LoVo (cell line): ENCODE measurements around the gene SETMAR.
"Not testable (repeated sequence)": the region's sequence is repeated elsewhere in the genome, so short reads cannot be mapped to it uniquely, and the experiment has no call there.

ENCODE experiments used
- DNase-seq: peaks from one replicate; pipeline ENCODE4 v3.0.0-alpha.2; 2016; ENCODE audit warnings: low spot score

SETMAR gene

DNA sequence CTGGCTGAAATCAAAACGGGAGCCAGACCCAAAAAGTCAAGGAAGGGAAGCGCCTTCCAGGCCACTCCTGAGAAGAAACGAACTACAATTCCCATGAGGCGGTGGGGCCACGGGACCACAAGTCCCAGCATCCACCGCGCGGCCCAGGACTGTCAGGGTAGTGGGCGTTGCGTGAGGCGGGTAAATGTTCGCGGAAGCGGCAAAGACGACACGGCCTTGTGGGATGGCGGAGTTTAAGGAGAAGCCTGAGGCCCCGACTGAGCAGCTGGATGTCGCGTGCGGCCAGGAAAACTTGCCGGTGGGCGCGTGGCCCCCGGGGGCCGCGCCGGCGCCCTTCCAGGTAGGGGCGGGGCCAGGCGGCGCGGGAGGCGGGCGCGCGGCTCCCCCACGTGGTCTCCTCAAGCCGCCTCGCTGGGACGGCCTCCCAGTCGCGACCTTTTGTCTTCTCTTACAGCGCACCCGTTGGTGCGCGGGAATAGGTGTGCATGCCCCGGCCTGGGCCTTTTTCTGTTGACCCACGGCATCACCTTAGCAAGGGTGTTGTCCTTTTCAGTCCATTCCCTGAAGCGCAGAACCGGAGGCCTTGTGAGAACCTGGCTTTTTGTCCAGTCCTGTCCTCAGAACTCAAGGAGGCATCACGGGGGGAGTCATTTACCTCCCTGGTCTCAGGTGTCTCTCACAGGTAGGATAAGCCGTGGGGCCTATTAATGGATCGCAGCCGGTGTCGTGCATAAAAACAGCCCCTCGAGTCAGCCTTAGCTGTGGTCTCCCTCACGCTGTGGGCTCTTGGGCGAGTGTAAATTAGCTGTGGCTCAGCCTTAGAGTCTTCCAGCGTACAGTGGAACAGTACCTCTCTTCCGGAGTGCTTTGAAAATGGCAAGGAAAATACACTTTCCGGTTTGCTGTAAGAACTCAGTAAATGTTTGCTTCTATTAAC is at the start of gene SETMAR:
Gene SETMAR (plus strand): TSS at position 183 of the 937 bp plus-strand sequence. CDS start 2 bp downstream, at position 185.
- DNase-seq, result peak; percentile 80

GRCh38 chr3:4261406-4261805 is 41.8 kb upstream of the SETMAR start:
- no peak for DNase-seq

DNA sequence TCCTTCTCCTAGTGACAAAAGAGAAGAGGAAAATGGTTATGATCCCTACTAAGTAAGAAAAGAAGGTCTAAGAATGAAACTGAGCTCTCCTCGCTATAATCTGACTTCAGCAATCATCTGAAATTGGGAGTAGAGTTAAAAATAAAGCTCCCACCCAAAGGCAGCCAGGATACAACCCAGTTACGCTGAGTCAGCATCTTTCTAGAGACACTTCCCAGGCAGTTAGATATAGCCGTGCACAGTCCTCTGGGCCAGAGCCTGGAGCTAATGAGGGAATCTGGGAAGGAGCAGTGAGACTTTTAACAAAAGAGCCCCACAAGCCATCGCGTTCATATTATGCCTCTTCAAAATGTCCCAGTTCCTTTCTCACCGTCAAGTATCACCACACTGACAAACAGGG is 39.1 kb upstream of the SETMAR start:
- DNase-seq, result no peak

DNA sequence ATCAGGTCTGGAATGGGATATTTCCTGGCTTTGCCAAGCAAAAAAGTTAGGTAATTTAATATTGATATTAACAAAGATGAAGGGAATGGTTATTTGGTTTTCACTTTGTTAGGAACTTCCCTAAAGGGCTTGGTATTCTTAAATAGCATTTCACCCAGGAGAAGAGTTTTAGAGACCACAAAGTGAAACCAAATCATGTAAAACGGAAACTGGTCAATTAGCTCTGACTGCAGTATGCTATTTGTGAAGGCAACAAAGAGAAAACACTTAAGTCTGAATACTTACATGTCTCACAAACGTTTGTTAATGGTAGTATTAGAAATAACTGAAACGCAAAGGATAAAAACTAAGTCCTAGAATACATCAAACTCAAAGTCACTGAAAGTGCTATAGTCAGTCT is 32.4 kb upstream of the SETMAR start:
- DNase-seq, result no peak

DNA sequence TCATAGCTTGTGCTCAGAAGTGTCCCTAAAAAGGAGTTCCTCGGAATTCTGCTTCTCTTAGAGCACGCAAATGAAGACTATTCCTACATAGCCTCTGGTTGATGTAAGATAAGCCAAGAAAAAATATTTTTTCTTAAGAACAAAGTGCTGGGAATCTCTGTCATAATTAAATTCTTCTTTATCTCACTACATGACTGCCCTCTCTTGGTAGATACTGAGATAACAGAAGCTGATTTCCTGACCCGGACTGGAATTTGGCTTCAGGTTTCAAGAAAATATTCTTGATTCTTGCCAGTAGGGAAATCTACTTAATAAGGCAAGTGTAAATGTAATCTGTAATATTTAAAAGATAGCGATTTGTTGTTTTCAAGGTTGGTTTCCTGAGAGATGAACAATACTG is 31.3 kb upstream of the SETMAR start:
- peak; percentile 4 for DNase-seq

DNA sequence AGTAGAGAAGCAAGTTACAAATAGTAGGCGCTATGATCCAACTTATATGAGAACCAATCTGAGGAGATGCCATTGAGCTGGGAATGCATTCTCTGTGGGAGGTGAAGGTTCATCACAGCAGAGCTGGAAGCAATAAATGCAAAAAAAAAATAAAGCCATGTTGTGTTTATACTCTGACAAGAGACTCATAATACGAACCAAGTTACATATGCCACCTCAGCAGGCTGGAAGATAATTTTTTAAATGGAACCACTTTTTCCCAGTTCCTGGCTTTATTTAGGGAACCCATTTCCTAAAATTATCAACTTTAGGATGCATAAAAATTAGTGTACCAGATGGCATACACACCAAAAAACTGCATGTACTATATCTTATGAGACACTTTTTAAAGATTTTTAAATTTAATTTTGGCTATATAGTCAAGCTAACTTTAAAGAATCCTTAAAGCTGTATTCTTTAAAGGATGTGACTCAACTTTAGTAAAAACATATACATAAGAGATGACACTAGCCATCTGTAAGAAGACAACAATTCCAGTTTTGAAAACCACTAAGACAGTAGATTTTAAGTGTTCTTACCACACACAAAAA is 23.6 kb upstream of the SETMAR start:
- DNase-seq, result no peak

DNA sequence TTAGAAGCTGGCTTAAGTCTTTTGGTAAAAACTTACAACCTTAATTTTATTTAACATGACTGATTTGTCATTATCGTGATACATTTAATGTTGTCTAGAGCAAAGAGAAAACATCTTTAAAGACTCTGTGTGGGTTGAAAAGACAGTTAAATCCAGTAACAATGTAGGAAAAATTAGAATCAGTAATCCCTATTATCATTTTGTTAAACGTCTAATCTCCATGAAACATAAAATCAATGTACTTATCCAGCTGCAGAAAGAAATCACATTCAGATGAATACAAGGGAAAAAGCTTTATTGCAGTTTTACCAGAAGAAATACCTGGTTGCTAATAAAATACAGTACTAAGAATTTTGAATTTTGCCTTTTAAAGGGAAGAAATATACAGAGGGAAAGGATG is 21.2 kb upstream of the SETMAR start:
- no peak for DNase-seq

DNA sequence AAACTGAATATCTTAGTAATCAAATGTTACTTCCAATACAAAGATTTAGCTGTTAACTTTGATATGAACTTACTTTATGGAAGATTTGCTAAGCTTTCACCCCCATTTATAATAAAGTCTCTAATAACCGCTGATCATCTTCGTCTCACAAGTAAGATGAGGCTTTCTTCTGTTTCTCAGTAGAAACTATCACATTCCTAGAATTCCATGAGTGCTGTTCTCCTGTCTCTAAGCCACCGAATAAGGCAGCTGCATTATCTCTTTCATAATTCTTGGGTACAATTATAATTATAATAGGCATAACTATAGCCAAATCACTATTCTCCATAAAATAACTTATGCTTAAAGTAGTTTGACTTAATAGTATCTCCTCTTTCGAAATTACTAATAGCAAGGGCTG is 18.3 kb upstream of the SETMAR start:
- no peak for DNase-seq

DNA sequence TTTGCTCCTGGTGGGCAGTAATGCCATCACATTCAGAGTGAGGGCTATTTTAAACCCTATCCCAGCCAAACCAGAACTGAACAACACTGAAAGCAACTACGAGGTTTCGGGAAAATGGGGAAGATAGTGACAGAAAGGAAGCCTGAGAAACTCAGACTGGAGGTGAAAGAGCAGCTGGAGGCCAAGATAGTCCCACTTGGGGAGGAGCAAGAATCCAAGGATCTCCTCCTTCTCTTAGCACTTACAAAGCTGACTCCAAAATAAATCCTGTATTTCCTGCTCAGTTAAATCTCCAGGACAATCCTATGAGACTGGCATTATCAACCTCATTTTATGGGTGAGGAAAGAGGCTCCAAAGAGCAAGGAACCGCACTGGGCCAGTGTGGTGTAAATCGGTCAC is 14.1 kb upstream of the SETMAR start:
- DNase-seq, result no peak

- peak; percentile 54 for DNase-seq
These were observed 12.8 kb upstream of the SETMAR start for GRCh38 chr3:4290272-4290893.

DNA sequence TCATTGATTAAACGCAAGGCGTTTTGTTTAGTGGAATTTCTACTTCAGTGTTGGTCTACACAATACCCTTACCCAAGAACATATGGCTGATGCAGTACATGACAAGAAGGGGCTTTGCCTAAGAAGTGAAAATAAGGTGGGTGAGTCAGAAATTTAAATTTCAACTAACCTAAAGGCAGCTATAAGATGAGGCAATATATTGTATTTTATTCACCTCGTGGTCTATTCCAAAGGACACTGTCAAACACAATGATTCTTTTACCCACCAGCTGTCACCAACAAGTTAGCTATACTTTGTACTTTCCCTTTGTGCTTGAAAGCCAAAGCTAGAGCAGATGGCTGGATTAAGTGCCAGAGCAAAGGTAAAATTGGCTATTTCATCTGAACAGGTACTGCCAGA is 10.9 kb upstream of the SETMAR start:
- no peak for DNase-seq

DNA sequence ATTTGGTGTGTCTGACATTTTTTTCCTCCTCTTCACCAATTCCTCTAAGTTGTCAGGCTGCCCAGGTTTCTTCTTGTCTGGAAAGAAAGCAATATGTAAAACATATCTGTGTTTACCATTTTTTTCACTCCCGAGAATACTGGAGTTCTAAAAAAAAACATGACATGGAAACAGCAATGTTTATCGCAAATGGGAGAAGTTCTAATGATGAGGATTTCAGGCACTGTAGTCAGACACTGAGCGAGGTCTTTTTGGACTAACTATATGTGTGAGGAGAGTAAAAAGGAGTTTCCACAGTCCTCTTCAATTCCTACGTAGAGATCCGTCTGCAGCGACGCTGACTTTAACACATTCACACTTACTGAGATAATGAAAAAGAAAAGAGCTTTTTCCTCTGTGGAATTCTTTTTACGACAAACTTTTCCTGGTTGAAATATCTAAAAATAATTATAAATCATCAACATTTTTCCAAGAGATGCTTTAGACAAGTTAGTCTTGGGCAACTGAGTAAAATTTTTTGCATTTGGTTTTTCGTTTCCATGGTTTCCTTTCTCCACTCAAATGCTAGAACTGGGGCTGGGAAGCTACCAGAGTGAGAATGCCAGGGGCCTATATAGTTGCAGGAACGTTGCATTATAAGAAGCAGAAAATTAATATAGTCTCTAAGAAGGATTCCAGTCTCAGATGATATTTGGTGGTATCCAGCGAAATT is 8.4 kb upstream of the SETMAR start:
- DNase-seq, result no peak

DNA sequence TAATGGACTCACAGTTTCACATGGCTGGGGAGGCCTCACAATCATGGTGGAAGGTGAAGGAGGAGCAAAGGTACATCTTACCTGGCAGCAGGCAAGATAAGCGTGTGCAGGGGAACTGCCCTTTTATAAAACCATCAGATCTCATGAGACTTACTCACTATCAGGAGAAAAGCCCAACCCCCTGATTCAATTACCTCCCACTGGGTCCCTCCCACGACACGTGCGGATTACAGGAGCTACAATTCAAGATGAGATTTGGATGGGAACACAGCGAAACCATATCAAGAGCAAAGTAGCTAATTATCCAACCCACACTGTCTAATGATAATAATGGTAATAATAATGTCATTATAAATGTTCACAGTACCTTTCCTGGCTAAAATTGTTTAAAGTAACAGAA is 6.7 kb upstream of the SETMAR start:
- DNase-seq, result not testable (repeated sequence)

- no peak for DNase-seq
These were observed 5.7 kb upstream of the SETMAR start for GRCh38 chr3:4297486-4297885.

- no peak for DNase-seq
These were observed 422 bp upstream of the SETMAR start for GRCh38 chr3:4302747-4303146.

DNA sequence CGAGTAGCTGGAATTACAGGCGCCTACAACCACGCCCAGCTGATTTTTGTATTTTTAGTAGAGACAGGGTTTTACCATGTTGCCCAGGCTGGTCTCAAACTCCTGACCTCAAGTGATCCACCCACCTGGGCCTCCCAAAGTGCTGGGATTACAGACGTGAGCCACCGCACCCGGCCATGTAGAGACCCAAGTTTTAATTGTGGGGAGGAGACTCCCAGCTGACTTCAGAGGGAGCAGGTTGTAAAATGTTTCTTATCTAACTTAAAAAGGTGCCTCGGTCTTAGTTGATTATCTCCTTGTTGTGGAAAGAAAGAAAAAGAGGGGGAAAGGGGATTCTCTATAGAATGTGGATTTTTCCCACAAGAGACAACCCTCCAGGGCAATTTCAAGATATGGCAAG is 2.0 kb downstream of the SETMAR start:
- not testable (repeated sequence) for DNase-seq

GRCh38 chr3:4306091-4306490 is 2.9 kb downstream of the SETMAR start:
- DNase-seq, result no peak

- DNase-seq, result no peak
These were observed 3.7 kb downstream of the SETMAR start for GRCh38 chr3:4306860-4307259.

GRCh38 chr3:4309491-4310128 is 6.4 kb downstream of the SETMAR start:
- no peak for DNase-seq

- DNase-seq, result no peak
These were observed 7.8 kb downstream of the SETMAR start for GRCh38 chr3:4310971-4311370.

DNA sequence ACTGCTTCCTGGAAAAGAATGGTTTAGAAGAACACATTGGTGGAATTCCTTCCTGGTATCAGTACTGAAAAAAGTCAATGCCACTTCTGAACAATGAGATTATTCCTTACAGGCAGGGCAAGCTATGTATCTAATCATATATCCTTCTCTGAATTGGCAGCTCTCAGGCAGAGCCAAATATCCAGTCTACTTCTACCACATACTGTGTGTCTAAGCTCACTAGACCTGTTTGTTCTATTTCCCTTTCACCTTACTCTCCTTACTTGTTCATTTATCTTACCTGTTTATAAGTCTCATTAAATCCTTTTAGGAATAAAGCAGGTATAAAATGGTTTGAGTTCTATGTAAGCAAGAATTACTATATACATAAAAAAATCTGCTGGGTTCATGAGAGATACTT is 8.3 kb downstream of the SETMAR start:
- DNase-seq, result no peak
